Loucy (cell line): ENCODE results near the gene IFI44.
A peak's percentile ranks its signal among the peaks of the same experiment; 100 is the strongest.

Source experiments
- H2AFZ ChIP-seq: fragments of 200-600 bp; sonication (generic); 2 replicates; pipeline ENCODE4 v1.6.0; 2016; ENCODE audit warnings: antibody characterized with exemption, mild to moderate bottlenecking, low read length, moderate library complexity
- H3F3A ChIP-seq: fragments of 200-600 bp; 2 replicates; pipeline ENCODE4 v1.6.0; 2016; ENCODE audit warnings: antibody characterized with exemption, low read depth, mild to moderate bottlenecking
- H3K27me3 ChIP-seq: fragments of 200-600 bp; sonication (generic); 2 replicates; pipeline ENCODE4 v1.6.1; 2014; ENCODE audit warnings: low read length, mild to moderate bottlenecking; ENCODE audit not compliant: insufficient read depth, poor library complexity, severe bottlenecking
- H3K36me3 ChIP-seq: fragments of 200-600 bp; sonication (generic); 2 replicates; pipeline ENCODE4 v1.6.1; 2016; ENCODE audit warnings: low read length; ENCODE audit not compliant: insufficient read depth
- H3K4me1 ChIP-seq: fragments of 200-600 bp; sonication (generic); 2 replicates; pipeline ENCODE4 v1.5.1; 2014; ENCODE audit warnings: low read length, mild to moderate bottlenecking; ENCODE audit not compliant: insufficient read depth, poor library complexity, severe bottlenecking
- H3K4me2 ChIP-seq: fragments of 200-600 bp; sonication (generic); 2 replicates; pipeline ENCODE4 v1.6.0; 2014; ENCODE audit warnings: antibody characterized with exemption, low read length, low read depth, mild to moderate bottlenecking; ENCODE audit not compliant: poor library complexity, severe bottlenecking
- H3K4me3 ChIP-seq: fragments of 200-600 bp; sonication (generic); 2 replicates; pipeline ENCODE4 v1.5.1; 2014; ENCODE audit warnings: low read length, mild to moderate bottlenecking, mixed read lengths; ENCODE audit not compliant: poor library complexity, severe bottlenecking
- H3K79me2 ChIP-seq: fragments of 200-600 bp; sonication (generic); 2 replicates; pipeline ENCODE4 v1.6.1; 2014; ENCODE audit warnings: low read length; ENCODE audit not compliant: insufficient read depth
- H3K9ac ChIP-seq: fragments of 200-600 bp; sonication (generic); 2 replicates; pipeline ENCODE4 v1.6.0; 2014; ENCODE audit warnings: mild to moderate bottlenecking, low read depth, low read length, moderate library complexity; ENCODE audit not compliant: poor library complexity, severe bottlenecking
- H3K9me2 ChIP-seq: fragments of 200-600 bp; sonication (generic); replicated peaks from 2 replicates; pipeline ENCODE4 v1.6.1; 2016; ENCODE audit warnings: low read depth, low read length, mixed read lengths
- H3K9me3 ChIP-seq: fragments of 200-600 bp; sonication (generic); 2 replicates; pipeline ENCODE4 v1.6.1; 2014; ENCODE audit warnings: mild to moderate bottlenecking, antibody characterized with exemption, low read length, low read depth; ENCODE audit not compliant: insufficient read depth
- H4K20me1 ChIP-seq: fragments of 200-600 bp; sonication (generic); 2 replicates; pipeline ENCODE4 v1.6.0; 2014; ENCODE audit warnings: antibody characterized with exemption, low read length, mild to moderate bottlenecking; ENCODE audit not compliant: insufficient read depth, poor library complexity, severe bottlenecking
- EZH2phosphoT487 ChIP-seq: fragments of 200-600 bp; IDR thresholded peaks from 2 replicates; pipeline ENCODE4 v1.6.1; 2018; ENCODE audit warnings: antibody characterized with exemption, mild to moderate bottlenecking, moderate library complexity, borderline replicate concordance
- TF ChIP-seq, protein P1 (sequence below): fragments of 200-600 bp; sonication (generic); conservative IDR thresholded peaks from 2 replicates; pipeline ENCODE4 v1.5.1; 2014; ENCODE audit warnings: mild to moderate bottlenecking, antibody characterized with exemption, low read length

Gene IFI44

DNA sequence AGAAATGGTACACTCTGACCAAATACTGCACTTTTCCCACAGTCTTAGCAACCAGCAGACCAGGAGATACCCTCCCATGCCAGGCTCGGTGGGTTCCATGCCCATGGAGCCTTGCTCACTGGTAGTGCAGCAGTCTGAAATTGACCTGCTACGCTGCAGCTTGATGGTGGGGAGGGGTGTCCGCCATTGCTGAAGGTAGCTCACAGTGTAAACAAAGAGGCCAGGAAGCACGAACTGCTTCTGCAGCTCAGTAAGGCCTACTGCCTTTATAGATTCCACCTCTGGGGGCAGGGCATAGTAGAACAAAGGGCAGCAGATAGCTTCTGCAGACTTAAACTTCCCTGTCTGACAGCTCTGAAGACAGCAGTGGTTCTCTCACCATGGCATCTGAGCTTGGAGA is 41.7 kb upstream of the IFI44 start:
- H3F3A ChIP-seq, result no peaks in the 10 kb centered on the region
- no peak overlapping the region for H3K4me2 ChIP-seq
- no peaks in the 10 kb centered on the region for H3K4me1 ChIP-seq
- H3K9ac ChIP-seq, result no peak overlapping the region
- H3K79me2 ChIP-seq, result no peaks in the 10 kb centered on the region
- peak overlapping the region; percentile 10; the same call in 1 of the 2 replicates for H2AFZ ChIP-seq
- no peaks in the 10 kb centered on the region for H3K36me3 ChIP-seq
- H3K9me3 ChIP-seq, result no peaks in the 10 kb centered on the region
- no peak for TF ChIP-seq EZH2phosphoT487
- TF ChIP-seq, protein P1, sequence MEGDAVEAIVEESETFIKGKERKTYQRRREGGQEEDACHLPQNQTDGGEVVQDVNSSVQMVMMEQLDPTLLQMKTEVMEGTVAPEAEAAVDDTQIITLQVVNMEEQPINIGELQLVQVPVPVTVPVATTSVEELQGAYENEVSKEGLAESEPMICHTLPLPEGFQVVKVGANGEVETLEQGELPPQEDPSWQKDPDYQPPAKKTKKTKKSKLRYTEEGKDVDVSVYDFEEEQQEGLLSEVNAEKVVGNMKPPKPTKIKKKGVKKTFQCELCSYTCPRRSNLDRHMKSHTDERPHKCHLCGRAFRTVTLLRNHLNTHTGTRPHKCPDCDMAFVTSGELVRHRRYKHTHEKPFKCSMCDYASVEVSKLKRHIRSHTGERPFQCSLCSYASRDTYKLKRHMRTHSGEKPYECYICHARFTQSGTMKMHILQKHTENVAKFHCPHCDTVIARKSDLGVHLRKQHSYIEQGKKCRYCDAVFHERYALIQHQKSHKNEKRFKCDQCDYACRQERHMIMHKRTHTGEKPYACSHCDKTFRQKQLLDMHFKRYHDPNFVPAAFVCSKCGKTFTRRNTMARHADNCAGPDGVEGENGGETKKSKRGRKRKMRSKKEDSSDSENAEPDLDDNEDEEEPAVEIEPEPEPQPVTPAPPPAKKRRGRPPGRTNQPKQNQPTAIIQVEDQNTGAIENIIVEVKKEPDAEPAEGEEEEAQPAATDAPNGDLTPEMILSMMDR, result no peak
- no peaks in the 10 kb centered on the region for H4K20me1 ChIP-seq
- no peaks in the 10 kb centered on the region for H3K9me2 ChIP-seq
- no peak overlapping the region for H3K4me3 ChIP-seq
- H3K27me3 ChIP-seq, result no peaks in the 10 kb centered on the region

DNA sequence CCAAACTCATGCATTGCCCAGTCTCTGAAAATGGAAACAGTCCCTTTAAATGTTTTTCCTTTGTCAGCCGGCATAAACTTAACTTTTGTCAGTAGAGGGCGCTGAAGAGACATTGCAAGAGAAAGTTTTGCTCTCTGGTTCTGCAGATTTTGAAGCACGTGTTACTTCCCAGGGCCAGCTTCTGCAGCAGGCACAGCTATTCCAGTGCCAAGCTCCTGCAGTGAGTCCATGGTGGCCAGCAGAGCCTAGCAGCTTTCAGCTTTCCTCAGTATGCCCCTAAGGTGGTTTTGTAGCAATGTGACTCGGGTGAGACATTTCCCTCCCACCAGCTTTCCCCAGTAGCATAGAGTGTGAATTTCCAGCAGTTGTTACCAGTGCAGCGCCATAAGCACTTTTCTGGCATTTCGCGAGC is 32.0 kb upstream of the IFI44 start:
- Histone ChIP-seq H3K4me2 (peak overlapping the region; percentile 37), H3K4me3 (no peak overlapping the region), H4K20me1 (no peaks in the 10 kb centered on the region), H3K9ac (no peak overlapping the region), H3K4me1 (peaks cover 11% of the 10 kb centered on the region), H3K9me2 (no peaks in the 10 kb centered on the region), H3K9me3 (no peaks in the 10 kb centered on the region), H3K27me3 (no peaks in the 10 kb centered on the region), H3K79me2 (no peaks in the 10 kb centered on the region), H3F3A (0 out of 2 replicates have a peak, but pooled peaks cover 5% of the 10 kb centered on the region), H3K36me3 (no peaks in the 10 kb centered on the region), H2AFZ (peak overlapping the region; percentile 83)
- TF ChIP-seq EZH2phosphoT487, result no peak
- TF ChIP-seq, protein P1, result peak; percentile 91

DNA sequence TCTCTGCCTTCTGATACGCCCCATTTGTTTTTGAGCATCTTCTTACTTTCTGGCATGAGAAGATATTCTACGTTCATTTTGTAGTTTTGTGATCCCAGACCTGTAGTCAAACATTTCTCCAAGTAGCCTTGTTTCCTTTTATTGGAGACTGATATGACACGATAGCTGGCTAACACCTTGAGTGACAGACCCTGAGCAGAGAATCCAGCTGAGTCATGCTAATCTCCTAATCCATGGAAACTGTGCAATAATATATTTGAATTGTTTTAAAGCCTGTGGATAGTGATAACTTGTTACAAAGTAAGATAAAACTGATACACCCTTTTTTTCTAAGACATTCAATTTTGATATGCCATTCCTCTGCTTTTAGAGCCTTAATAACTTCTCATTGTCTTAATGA is 30.6 kb upstream of the IFI44 start:
- H3K4me1 ChIP-seq, result peaks cover 11% of the 10 kb centered on the region
- H3K27me3 ChIP-seq, result no peaks in the 10 kb centered on the region
- H3K36me3 ChIP-seq, result no peaks in the 10 kb centered on the region
- TF ChIP-seq EZH2phosphoT487, result no peak
- TF ChIP-seq, protein P1, result no peak
- H3K4me2 ChIP-seq, result no peak overlapping the region
- H3K9me2 ChIP-seq, result no peaks in the 10 kb centered on the region
- no peak overlapping the region for H2AFZ ChIP-seq
- no peaks in the 10 kb centered on the region for H3K9me3 ChIP-seq
- H3K9ac ChIP-seq, result no peak overlapping the region
- H3F3A ChIP-seq, result 0 out of 2 replicates have a peak, but pooled peaks cover 5% of the 10 kb centered on the region
- H3K4me3 ChIP-seq, result no peak overlapping the region
- no peaks in the 10 kb centered on the region for H3K79me2 ChIP-seq
- H4K20me1 ChIP-seq, result no peaks in the 10 kb centered on the region
